Ectodermal cell (in vitro differentiated cells): ENCODE measurements around the gene RPL22.

Experiments
- H3K27ac ChIP-seq: 2 replicates; pipeline ENCODE4 v1.7.0; 2013; ENCODE audit warnings: mild to moderate bottlenecking, low read depth, low read length; ENCODE audit not compliant: insufficient read depth, poor library complexity, severe bottlenecking
- H3K27me3 ChIP-seq: 2 replicates; pipeline ENCODE4 v1.7.0; 2013; ENCODE audit warnings: mild to moderate bottlenecking, low read length; ENCODE audit not compliant: insufficient read depth, control insufficient read depth, poor library complexity, severe bottlenecking
- H3K36me3 ChIP-seq: one replicate; pipeline ENCODE4 v1.7.0; 2013; ENCODE audit warnings: low read length; ENCODE audit not compliant: control insufficient read depth, insufficient read depth
- H3K4me1 ChIP-seq: one replicate; pipeline ENCODE4 v1.7.0; 2013; ENCODE audit warnings: low read length; ENCODE audit not compliant: control insufficient read depth, insufficient read depth
- H3K4me3 ChIP-seq: 2 replicates; pipeline ENCODE4 v1.7.0; 2013; ENCODE audit warnings: low read depth, low read length, control low read depth; ENCODE audit not compliant: insufficient read depth
- H3K9me3 ChIP-seq: 2 replicates; pipeline ENCODE4 v1.7.0; 2013; ENCODE audit warnings: mild to moderate bottlenecking, low read length, moderate library complexity; ENCODE audit not compliant: control insufficient read depth
- WGBS, 2 experiments: methylation state at CpG; one replicate each; pipeline ENCODE4 v1.1.7; 2013; ENCODE audit warnings: missing lambda C conversion rate in 2 of 2; 5-methylcytosine and 5-hydroxymethylcytosine counted together

The RPL22 gene

GRCh38 chr1:6181347-6181770 lies 18.0 kb downstream of the RPL22 start:
- no peak overlapping the region for H3K4me3 ChIP-seq
- H3K36me3 ChIP-seq: no peaks in the 10 kb centered on the region
- WGBS, 2 experiments: 29 to 34% methylated on average over 10 of the region's 10 CpGs
- H3K9me3 ChIP-seq: no peaks in the 10 kb centered on the region
- no peaks in the 10 kb centered on the region for H3K4me1 ChIP-seq
- peaks cover 68% of the 10 kb centered on the region for H3K27me3 ChIP-seq
- no peak overlapping the region for H3K27ac ChIP-seq

GRCh38 chr1:6180707-6181311 lies 18.6 kb downstream of the RPL22 start:
- Histone ChIP-seq H3K36me3 (no peaks in the 10 kb centered on the region), H3K9me3 (no peaks in the 10 kb centered on the region), H3K4me1 (no peaks in the 10 kb centered on the region), H3K27me3 (peaks cover 73% of the 10 kb centered on the region), H3K4me3 (no peak overlapping the region), H3K27ac (no peak overlapping the region)
- WGBS, 2 experiments: 9 to 11% methylated on average over 36 of the region's 36 CpGs

DNA sequence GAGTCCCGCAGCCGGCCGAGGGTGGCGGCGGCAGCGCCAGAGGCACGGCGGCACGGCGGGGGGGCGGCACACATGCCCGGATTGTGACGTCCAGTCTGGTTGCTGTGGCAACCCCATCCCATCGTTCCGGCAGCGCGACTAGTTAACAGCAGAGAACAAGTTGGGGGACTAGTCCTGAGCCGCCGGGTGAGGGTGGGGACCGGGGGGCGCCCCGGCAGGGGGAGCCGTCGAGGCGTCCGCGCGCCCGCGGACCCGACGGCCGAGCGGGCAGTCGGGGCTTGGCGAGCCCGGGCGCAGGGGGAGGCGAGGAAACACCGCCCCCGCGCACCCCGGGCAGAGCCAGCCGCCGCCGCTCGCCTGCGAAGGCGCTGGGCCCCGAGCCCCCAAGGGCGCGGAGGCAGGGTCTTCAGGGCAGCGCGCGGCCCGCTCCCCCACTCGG lies 19.1 kb downstream of the RPL22 start, which contains the start of gene CHD5:
Gene CHD5, minus strand, starts transcription at position 54 of the 439 bp plus-strand sequence. CDS start 298 bp downstream, outside the sequence.
- H3K36me3 ChIP-seq: no peaks in the 10 kb centered on the region
- WGBS, 2 experiments: 2 to 3% methylated on average over 57 of the region's 57 CpGs
- peak within 1 kb of the TSS; percentile 16 for H3K4me3 ChIP-seq
- H3K4me1 ChIP-seq: no peaks in the 10 kb centered on the region
- H3K9me3 ChIP-seq: no peaks in the 10 kb centered on the region
- no peak within 1 kb of the TSS for H3K27ac ChIP-seq
- H3K27me3 ChIP-seq: peaks cover 78% of the 10 kb centered on the region

- Histone ChIP-seq H3K9me3 (no peaks in the 10 kb centered on the region), H3K27me3 (peaks cover 82% of the 10 kb centered on the region), H3K27ac (no peak overlapping the region), H3K4me3 (peak overlapping the region; percentile 16), H3K4me1 (no peaks in the 10 kb centered on the region), H3K36me3 (no peaks in the 10 kb centered on the region)
- 1% methylated on average over 75 to 77 of the region's 92 CpGs for WGBS, 2 experiments
Observed at GRCh38 chr1:6179564-6180175, 19.7 kb downstream of the RPL22 start.

DNA sequence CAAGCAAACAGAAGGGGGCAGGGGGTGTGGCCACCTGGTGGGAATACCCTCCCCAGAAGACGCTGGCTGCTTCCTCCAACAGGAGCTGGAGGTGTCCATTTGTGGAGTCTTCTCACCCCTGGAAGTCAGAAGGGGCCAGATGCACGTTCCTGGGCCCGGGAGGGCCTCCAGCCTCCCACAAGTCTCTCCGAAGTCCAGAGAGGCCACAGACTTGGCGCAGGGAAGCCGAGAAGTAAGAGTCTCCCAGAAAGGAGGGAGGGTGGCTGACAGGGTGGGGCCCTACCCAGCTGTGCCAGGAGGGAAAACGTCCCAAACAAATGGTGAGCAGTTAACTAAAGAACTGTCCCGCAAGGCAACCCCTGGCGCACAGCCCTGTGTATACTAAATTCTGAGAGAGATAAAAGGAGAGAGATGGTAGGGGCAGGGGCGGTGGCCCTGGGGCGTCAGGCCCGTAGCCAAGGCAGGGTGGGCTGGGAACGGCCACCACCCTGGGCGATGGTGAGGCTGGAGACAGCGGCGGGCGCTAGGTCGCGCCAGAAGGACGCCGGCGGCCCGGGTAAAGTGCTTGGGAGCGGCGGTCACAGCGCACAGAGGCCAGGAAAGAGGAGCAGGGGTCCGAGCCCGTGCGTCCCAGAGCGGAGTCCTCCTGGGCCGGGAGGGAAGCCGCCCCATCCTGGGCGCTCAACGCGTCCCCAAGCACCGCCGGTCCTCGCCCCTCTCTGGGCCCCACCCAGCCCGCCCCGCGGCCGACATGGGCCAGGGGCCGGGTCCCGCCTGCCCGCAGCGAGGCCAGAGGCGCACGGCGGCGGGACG lies 20.4 kb downstream of the RPL22 start:
- H3K9me3 ChIP-seq: no peaks in the 10 kb centered on the region
- no peaks in the 10 kb centered on the region for H3K36me3 ChIP-seq
- 9% methylated on average over 51 of the region's 51 CpGs for WGBS, 2 experiments
- H3K4me3 ChIP-seq: peak overlapping the region; percentile 16
- H3K27ac ChIP-seq: no peak overlapping the region
- peaks cover 82% of the 10 kb centered on the region for H3K27me3 ChIP-seq
- H3K4me1 ChIP-seq: no peaks in the 10 kb centered on the region

DNA sequence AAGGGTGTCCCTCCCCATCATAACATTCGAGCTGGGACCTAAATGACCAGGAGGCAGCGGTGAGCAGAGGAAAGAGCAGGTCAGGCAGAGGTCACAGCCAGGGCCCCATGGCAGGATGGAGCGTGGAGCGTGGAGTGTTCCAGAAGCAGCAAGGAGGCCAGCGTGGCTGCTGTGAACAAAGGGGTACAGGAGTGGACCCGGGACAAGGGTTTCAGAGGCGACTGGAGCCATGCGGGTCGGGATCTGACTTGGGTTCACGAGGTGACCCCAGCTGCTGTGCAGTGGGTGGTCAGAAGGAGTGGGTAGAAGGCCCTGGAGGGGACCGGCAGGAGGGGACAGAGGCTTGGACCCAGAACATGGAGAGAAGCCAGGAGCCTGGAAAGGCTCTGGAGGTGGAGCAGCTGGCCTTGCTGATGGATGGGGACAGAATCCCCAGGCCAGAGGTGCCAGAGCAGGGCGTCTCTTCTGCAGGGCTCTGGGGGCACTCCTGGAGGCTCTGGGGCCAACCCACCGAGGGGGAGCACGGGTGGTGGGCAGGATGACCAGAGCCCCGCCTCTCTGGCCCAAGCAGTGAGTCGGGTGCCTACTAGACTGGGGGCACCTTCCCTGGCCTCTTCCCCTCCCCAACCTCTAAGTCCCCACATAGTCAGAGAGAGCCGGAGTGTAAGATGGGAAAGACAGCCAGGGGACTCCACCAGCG lies 21.6 kb downstream of the RPL22 start:
- 89% methylated on average over 18 of the region's 18 CpGs for whole genome bisulfite sequencing, 2 experiments
- Histone ChIP-seq H3K36me3 (no peaks in the 10 kb centered on the region), H3K4me1 (no peaks in the 10 kb centered on the region), H3K9me3 (no peaks in the 10 kb centered on the region), H3K27me3 (peaks cover 76% of the 10 kb centered on the region), H3K4me3 (no peak overlapping the region), H3K27ac (no peak overlapping the region)

GRCh38 chr1:6176779-6177178 lies 22.6 kb downstream of the RPL22 start:
- Histone ChIP-seq H3K27me3 (peaks cover 68% of the 10 kb centered on the region), H3K4me3 (no peak overlapping the region), H3K36me3 (no peaks in the 10 kb centered on the region), H3K9me3 (no peaks in the 10 kb centered on the region), H3K4me1 (no peaks in the 10 kb centered on the region), H3K27ac (no peak overlapping the region)
- 80 to 85% methylated on average over 5 of the region's 5 CpGs for WGBS, 2 experiments

DNA sequence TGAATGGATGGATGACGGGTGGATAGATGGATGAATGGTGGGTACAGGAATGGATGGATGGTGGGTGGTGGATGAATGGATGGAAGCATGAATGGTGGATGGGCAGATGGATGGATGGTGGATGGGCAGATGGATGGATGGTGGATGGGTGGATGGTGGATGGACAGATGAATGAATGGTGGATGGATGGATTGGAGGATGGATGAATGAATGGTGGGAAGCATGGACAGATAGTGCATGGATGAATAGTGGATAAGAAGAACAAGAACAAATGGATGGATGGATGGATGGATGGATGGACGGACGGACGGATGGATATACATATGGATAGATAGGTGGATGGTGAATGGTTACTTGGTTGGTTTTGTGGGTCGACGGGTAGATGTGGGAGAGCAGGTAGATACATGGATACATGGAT lies 24.0 kb downstream of the RPL22 start:
- no peaks in the 10 kb centered on the region for H3K9me3 ChIP-seq
- H3K36me3 ChIP-seq: no peaks in the 10 kb centered on the region
- no peak overlapping the region for H3K4me3 ChIP-seq
- H3K4me1 ChIP-seq: no peaks in the 10 kb centered on the region
- peaks cover 54% of the 10 kb centered on the region for H3K27me3 ChIP-seq
- H3K27ac ChIP-seq: no peak overlapping the region
- WGBS, 2 experiments: 93 to 94% methylated on average over 6 of the region's 6 CpGs

- Histone ChIP-seq H3K4me1 (no peaks in the 10 kb centered on the region), H3K27me3 (peaks cover 48% of the 10 kb centered on the region)
Observed at GRCh38 chr1:6174621-6175410, 24.6 kb downstream of the RPL22 start.

More at GRCh38 chr1:6174621-6175410, 24.6 kb downstream of the RPL22 start:
- no peaks in the 10 kb centered on the region for H3K9me3 ChIP-seq
- 92 to 94% methylated on average over 5 of the region's 5 CpGs for WGBS, 2 experiments
- H3K36me3 ChIP-seq: no peaks in the 10 kb centered on the region
- no peak overlapping the region for H3K4me3 ChIP-seq
- H3K27ac ChIP-seq: no peak overlapping the region
